GM12873 (cell line): ENCODE results near the gene PICALM.

Source experiments
- CTCF ChIP-seq: IDR thresholded peaks from 2 replicates; pipeline ENCODE4 v1.5.1; 2012; ENCODE audit warnings: low read depth, mild to moderate bottlenecking, moderate library complexity, low read length, control low read depth; ENCODE audit not compliant: insufficient read depth; ENCODE audit errors: missing control alignments

Gene PICALM

GRCh38 chr11:86066033-86066432 lies 2.9 kb downstream of the PICALM start:
- no peak for TF ChIP-seq CTCF

GRCh38 chr11:86064220-86064803 lies 4.6 kb downstream of the PICALM start:
- no peak for TF ChIP-seq CTCF

- TF ChIP-seq CTCF: no peak
Measured at GRCh38 chr11:86063536-86063935, 5.3 kb downstream of the PICALM start.

GRCh38 chr11:86062719-86063118 lies 6.2 kb downstream of the PICALM start:
- TF ChIP-seq CTCF: no peak

- no peak for TF ChIP-seq CTCF
Measured at GRCh38 chr11:86061483-86062205, 7.2 kb downstream of the PICALM start.

GRCh38 chr11:86060544-86060943 lies 8.3 kb downstream of the PICALM start:
- TF ChIP-seq CTCF: no peak

GRCh38 chr11:86058360-86058759 lies 10.5 kb downstream of the PICALM start:
- no peak for TF ChIP-seq CTCF
